Measurements from ENCODE around the gene SLC30A1.

- no peak for TF ChIP-seq POLR2A (IDR thresholded peaks at IDR 0.05)
- TF ChIP-seq CTCF (IDR thresholded peaks at IDR 0.05), result no peak
Measured at GRCh38 chr1:211531194-211532087, 47.5 kb downstream of the SLC30A1 start.

Data from adrenal gland (tissue), 5 donors.